PC-3 (cell line): ENCODE results near the gene GTF3C6. TPM values are rescaled to one million over a fixed set of nuclear protein-coding genes. Genes with fewer than 3 reads are reported as not detected.
A peak's percentile ranks its signal among the peaks of the same experiment; 100 is the strongest.

Experiments used
- ATAC-seq: fragments of 200-7000 bp; cut with Tn5 transposase; 2 replicates; pipeline ENCODE4 v1.9.1; 2020; ENCODE audit warnings: mild to moderate bottlenecking, moderate library complexity
- BruUV-seq: library from RNA; stranded (reverse); fragments of 400-500 nt; replicated peaks from 2 replicates; lab custom pipeline; 2021; lab: Mats Ljungman, UMichigan
- CTCF ChIA-PET: fragments of 300-600 bp; sonication (Branson Sonifier 250); formaldehyde crosslinking; loops from one replicate; lab custom pipeline; 2022; ENCODE audit warnings: antibody characterized with exemption; lab: Charles Lee
- POLR2A ChIA-PET: fragments of 300-600 bp; sonication (Branson Sonifier 250); formaldehyde crosslinking; loops from one replicate; lab custom pipeline; 2022; ENCODE audit warnings: antibody characterized with exemption; ENCODE audit not compliant: unreplicated experiment; lab: Charles Lee
- DNase-seq: peaks from one replicate; pipeline ENCODE4 v3.0.0-alpha.2; 2015
- H2AFZ ChIP-seq: fragments of 300-600 bp; sonication (generic); 2 replicates; pipeline ENCODE4 v1.6.0; 2016; ENCODE audit warnings: antibody characterized with exemption, low read length
- H3F3A ChIP-seq: fragments of 300-600 bp; sonication (generic); one replicate; pipeline ENCODE4 v1.6.0; 2017; ENCODE audit warnings: antibody characterized with exemption, low read length, control low read depth, mild to moderate bottlenecking; ENCODE audit not compliant: unreplicated experiment
- H3K27ac ChIP-seq: fragments of 300-600 bp; sonication (generic); 2 replicates; pipeline ENCODE4 v1.5.1; 2016; ENCODE audit warnings: mild to moderate bottlenecking, low read length
- H3K27me3 ChIP-seq: fragments of 300-600 bp; sonication (generic); 2 replicates; pipeline ENCODE4 v1.6.1; 2016; ENCODE audit warnings: low read length, mixed read lengths
- H3K36me3 ChIP-seq: fragments of 300-600 bp; sonication (generic); 2 replicates; pipeline ENCODE4 v1.6.1; 2016; ENCODE audit warnings: low read depth, mixed run types, low read length, mixed read lengths
- H3K4me1 ChIP-seq: fragments of 300-600 bp; sonication (generic); 2 replicates; pipeline ENCODE4 v1.5.1; 2016; ENCODE audit warnings: low read length; ENCODE audit not compliant: insufficient read depth
- H3K4me2 ChIP-seq: fragments of 300-600 bp; sonication (generic); 2 replicates; pipeline ENCODE4 v1.6.0; 2016; ENCODE audit warnings: low read length
- H3K4me3 ChIP-seq: fragments of 300-600 bp; sonication (generic); 2 replicates; pipeline ENCODE4 v1.5.1; 2016; ENCODE audit warnings: mild to moderate bottlenecking, low read length, mixed read lengths
- H3K79me2 ChIP-seq: fragments of 300-600 bp; sonication (generic); 2 replicates; pipeline ENCODE4 v1.6.1; 2017; ENCODE audit warnings: low read length, mixed read lengths
- H3K9ac ChIP-seq: fragments of 300-600 bp; sonication (generic); 2 replicates; pipeline ENCODE4 v1.6.0; 2016; ENCODE audit warnings: mild to moderate bottlenecking, low read length
- H3K9me2 ChIP-seq: fragments of 300-600 bp; sonication (generic); replicated peaks from 2 replicates; pipeline ENCODE4 v1.6.1; 2016; ENCODE audit warnings: mixed run types, low read length, mixed read lengths
- H3K9me3 ChIP-seq: fragments of 300-600 bp; sonication (generic); 2 replicates; pipeline ENCODE4 v1.6.1; 2016; ENCODE audit warnings: low read length, mixed read lengths
- H4K20me1 ChIP-seq: fragments of 300-600 bp; sonication (generic); 2 replicates; pipeline ENCODE4 v1.6.1; 2016; ENCODE audit warnings: low read length, mixed read lengths
- EZH2 ChIP-seq: fragments of 300-600 bp; sonication (generic); IDR thresholded peaks from one replicate; pipeline ENCODE4 v1.6.1; 2017; ENCODE audit warnings: antibody characterized with exemption, mild to moderate bottlenecking, low read length; ENCODE audit not compliant: unreplicated experiment
- EZH2phosphoT487 ChIP-seq: fragments of 300-600 bp; sonication (generic); IDR thresholded peaks from 2 replicates; pipeline ENCODE4 v1.6.1; 2018; ENCODE audit warnings: mild to moderate bottlenecking, antibody characterized with exemption, low read length, borderline replicate concordance
- intact Hi-C: fragments of 100-400 bp; cut with micrococcal nuclease; formaldehyde crosslinking; loops from 2 replicates; pipeline ENCODE4 v1.9.0; 2023
- total RNA-seq: library from RNA; depleted of rRNA; stranded (reverse); fragments of >200 nt; gene quantifications from 2 replicates; pipeline ENCODE4 v1.2.3, GENCODE V29; 2014
- TF ChIP-seq, protein P1 (sequence below): fragments of 300-600 bp; sonication (generic); conservative IDR thresholded peaks from 2 replicates; pipeline ENCODE4 v1.5.1; 2017; ENCODE audit warnings: antibody characterized with exemption, low read depth, mild to moderate bottlenecking, low read length

The GTF3C6 gene
- total RNA-seq, 1 experiment from 2014 or later, result 59.2 TPM

DNA sequence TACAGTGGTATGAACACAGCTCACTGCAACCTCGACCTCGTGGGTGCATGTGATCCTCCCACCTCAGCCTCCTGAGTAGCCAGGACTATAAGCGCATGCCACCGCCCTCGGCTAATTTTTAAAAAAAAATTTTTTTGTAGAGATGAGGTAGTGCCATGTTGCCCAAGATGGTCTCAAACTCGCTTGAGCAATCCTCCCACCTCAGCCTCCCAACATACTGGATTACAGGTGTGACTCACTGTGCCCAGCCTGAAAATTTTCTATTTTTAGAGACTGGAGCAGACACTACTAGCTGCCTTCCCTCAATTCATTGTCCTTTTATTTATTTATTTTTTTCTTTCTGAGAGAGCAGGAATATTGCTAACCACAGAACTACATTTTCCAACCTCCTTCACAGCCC lies 20.3 kb upstream of the GTF3C6 start:
- intact Hi-C loops, result no loop called here
- CTCF ChIA-PET, result no interaction called here

DNA sequence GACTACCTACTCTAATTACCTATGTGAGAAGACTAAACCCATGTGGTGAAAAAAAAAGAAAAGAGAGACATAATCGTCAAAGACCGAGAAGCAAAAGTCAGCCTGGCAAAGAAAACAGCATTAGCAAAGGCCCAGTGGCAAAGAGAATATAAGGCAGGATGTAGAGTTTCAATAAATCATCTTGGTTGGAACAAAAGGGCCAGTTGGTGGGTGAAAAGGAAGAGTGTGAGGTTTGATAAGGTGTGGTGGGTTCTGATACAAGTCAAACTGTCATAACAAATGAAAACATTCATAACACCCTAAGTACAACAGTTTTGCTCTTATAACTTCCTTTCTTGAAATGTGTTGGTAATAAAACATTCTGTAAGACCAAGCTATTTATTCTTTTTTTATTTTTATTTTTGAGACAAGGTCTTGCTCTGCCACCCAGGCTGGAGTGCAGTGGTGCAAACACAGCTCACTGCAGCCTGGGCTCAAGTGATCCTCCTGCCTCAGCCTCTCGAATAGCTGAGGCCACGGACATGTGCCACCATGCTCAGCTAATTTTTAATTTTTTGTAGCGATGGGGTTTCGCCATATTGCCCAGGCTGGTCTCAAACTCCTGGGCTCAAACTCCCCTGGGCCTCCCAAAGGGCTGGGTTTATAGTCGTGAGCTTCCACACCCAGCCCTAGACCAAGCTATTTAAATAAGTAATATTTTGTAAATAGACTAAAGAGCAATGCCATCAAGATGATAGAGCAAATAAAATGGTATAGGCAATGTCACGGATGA lies 18.9 kb upstream of the GTF3C6 start:
- Histone ChIP-seq H3K9ac (no peak overlapping the region), H2AFZ (no peak overlapping the region), H3K9me3 (no peaks in the 10 kb centered on the region), H3F3A (no peaks in the 10 kb centered on the region), H3K79me2 (no peaks in the 10 kb centered on the region), H4K20me1 (no peaks in the 10 kb centered on the region), H3K27ac (no peak overlapping the region), H3K4me3 (no peak overlapping the region), H3K9me2 (no peaks in the 10 kb centered on the region), H3K36me3 (no peaks in the 10 kb centered on the region), H3K4me1 (peaks cover 5% of the 10 kb centered on the region), H3K4me2 (no peak overlapping the region), H3K27me3 (no peaks in the 10 kb centered on the region)
- no TSS peak for BruUV-seq
- ChIA-PET POLR2A (no interaction called here), CTCF (no interaction called here)
- ATAC-seq (no peak), DNase-seq (no peak)
- TF ChIP-seq, protein P1, sequence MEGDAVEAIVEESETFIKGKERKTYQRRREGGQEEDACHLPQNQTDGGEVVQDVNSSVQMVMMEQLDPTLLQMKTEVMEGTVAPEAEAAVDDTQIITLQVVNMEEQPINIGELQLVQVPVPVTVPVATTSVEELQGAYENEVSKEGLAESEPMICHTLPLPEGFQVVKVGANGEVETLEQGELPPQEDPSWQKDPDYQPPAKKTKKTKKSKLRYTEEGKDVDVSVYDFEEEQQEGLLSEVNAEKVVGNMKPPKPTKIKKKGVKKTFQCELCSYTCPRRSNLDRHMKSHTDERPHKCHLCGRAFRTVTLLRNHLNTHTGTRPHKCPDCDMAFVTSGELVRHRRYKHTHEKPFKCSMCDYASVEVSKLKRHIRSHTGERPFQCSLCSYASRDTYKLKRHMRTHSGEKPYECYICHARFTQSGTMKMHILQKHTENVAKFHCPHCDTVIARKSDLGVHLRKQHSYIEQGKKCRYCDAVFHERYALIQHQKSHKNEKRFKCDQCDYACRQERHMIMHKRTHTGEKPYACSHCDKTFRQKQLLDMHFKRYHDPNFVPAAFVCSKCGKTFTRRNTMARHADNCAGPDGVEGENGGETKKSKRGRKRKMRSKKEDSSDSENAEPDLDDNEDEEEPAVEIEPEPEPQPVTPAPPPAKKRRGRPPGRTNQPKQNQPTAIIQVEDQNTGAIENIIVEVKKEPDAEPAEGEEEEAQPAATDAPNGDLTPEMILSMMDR, result no peak
- TF ChIP-seq EZH2phosphoT487, result no peak
- intact Hi-C loops, result no loop called here

More for the DNA sequence above, 20.3 kb upstream of the GTF3C6 start:
- Histone ChIP-seq H3K9me3 (no peaks in the 10 kb centered on the region), H3K27ac (no peak overlapping the region), H3K4me3 (no peak overlapping the region), H3K79me2 (no peaks in the 10 kb centered on the region), H2AFZ (no peak overlapping the region), H4K20me1 (no peaks in the 10 kb centered on the region), H3K4me2 (no peak overlapping the region), H3K9ac (no peak overlapping the region), H3K27me3 (no peaks in the 10 kb centered on the region), H3K36me3 (no peaks in the 10 kb centered on the region), H3F3A (no peaks in the 10 kb centered on the region), H3K9me2 (no peaks in the 10 kb centered on the region), H3K4me1 (no peaks in the 10 kb centered on the region)
- ATAC-seq, result no peak
- POLR2A ChIA-PET, result no interaction called here
- peak; percentile 14 for DNase-seq
- BruUV-seq, result no TSS peak
- TF ChIP-seq, protein P1, result no peak
- no peak for TF ChIP-seq EZH2
- TF ChIP-seq EZH2phosphoT487, result no peak

DNA sequence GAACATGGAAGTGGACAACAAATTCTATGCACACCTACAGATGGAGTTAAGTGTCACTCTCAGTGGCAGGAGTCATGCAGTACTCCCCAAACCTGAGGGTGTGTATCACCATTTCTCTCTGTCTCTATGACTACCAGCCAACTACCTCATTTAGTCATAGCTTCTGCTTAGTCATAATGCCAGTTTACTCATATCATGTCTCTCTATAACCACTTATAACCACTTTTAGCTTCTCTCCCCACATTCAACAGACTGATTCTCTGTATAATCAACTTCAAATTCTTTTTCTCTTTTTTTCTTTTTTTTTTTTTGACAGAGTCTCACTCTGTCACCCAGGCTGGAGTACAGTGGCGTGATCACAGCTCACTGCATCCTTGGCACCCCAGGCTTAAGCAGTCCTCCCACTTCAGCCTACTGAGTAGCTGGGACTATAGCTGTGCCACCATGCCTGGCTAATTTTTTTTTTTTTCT lies 13.8 kb upstream of the GTF3C6 start:
- H3K27ac ChIP-seq, result peak overlapping the region; percentile 91

More for the DNA sequence above, 13.8 kb upstream of the GTF3C6 start:
- DNase-seq (peak; percentile 89), ATAC-seq (peak; percentile 99)
- peaks cover 10% of the 10 kb centered on the region for H3K4me1 ChIP-seq
- peak overlapping the region; percentile 23; the same call in 1 of the 2 replicates for H3K4me3 ChIP-seq
- BruUV-seq, result no TSS peak
- H2AFZ ChIP-seq, result no peak overlapping the region
- no peaks in the 10 kb centered on the region for H3K9me2 ChIP-seq
- no peaks in the 10 kb centered on the region for H3K36me3 ChIP-seq
- peak overlapping the region; percentile 36; the same call in 1 of the 2 replicates for H3K9ac ChIP-seq
- TF ChIP-seq, protein P1, result no peak
- TF ChIP-seq EZH2phosphoT487 (no peak), EZH2 (no peak)
- intact Hi-C loops, result loop anchor here (2.0 kb wide), 2 partner anchors 66 to 416 kb away; no protein-coding TSS in a partner anchor
- H3F3A ChIP-seq, result no peaks in the 10 kb centered on the region
- CTCF ChIA-PET, result interaction anchor here (0.6 to 1.1 kb wide), 4 partner anchors 22 to 432 kb away, joined by 3 to 5 read pairs (median 4); partner anchors contain the start of gene CDK19
- H3K4me2 ChIP-seq, result peak overlapping the region; percentile 69
- POLR2A ChIA-PET, result interaction anchor here (1.1 kb wide), 1 partner anchor 129 kb away, joined by 5 read pairs; the partner anchor contains the start of gene CDK19
- no peaks in the 10 kb centered on the region for H3K9me3 ChIP-seq
- no peaks in the 10 kb centered on the region for H3K27me3 ChIP-seq
- H3K79me2 ChIP-seq, result no peaks in the 10 kb centered on the region
- no peaks in the 10 kb centered on the region for H4K20me1 ChIP-seq
